Fibroblast of the aortic adventitia (primary cell): ENCODE results near the gene EFCAB9. TPM values are rescaled to one million over a fixed set of nuclear protein-coding genes. Genes with fewer than 3 reads are reported as not detected.
A peak's percentile ranks its signal among the peaks of the same experiment; 100 is the strongest.

Source experiments
- DNase-seq: peaks from one replicate; pipeline ENCODE4 v3.0.0-alpha.2; 2010; ENCODE audit warnings: low read depth
- H3K4me3 ChIP-seq: 2 replicates; pipeline ENCODE4 v1.5.1; 2011; ENCODE audit warnings: low read depth, mild to moderate bottlenecking, control low read depth, low read length, moderate library complexity
- total RNA-seq: library from RNA; depleted of rRNA; stranded (reverse); fragments of >200 nt; gene quantifications from 2 replicates; pipeline ENCODE4 v1.2.3, GENCODE V29; 2012; ENCODE audit warnings: low replicate concordance
- TF ChIP-seq, protein P1 (sequence below): IDR thresholded peaks from 2 replicates; pipeline ENCODE4 v1.5.1; 2011; ENCODE audit warnings: mild to moderate bottlenecking, low read length, control low read depth, inconsistent platforms; ENCODE audit not compliant: insufficient read depth

Gene EFCAB9
- total RNA-seq, 1 donor, result not detected

DNA sequence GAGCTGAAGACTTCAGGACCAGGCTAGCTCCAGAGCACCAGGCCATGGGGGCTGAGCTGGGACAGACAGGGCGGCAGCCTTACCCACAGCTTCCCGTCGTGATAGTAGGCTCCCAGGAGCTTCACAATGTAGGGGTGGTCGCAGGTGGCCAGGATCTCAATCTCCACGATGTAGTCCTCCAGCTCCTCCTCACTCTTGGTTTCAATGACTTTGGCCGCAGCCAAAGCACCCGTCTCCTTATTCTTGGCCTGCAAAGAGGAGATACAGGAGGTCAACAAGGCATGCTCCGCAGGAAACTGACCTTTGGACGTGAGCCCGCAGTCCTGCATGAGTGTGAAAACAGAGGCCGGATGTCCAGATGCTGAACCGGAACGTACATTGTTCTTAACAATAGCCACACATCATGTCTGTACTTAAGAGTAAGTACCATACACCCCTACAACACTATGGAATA, 37.4 kb upstream of the EFCAB9 start:
- H3K4me3 ChIP-seq, result no peak overlapping the region
- DNase-seq, result no peak
- TF ChIP-seq, protein P1, sequence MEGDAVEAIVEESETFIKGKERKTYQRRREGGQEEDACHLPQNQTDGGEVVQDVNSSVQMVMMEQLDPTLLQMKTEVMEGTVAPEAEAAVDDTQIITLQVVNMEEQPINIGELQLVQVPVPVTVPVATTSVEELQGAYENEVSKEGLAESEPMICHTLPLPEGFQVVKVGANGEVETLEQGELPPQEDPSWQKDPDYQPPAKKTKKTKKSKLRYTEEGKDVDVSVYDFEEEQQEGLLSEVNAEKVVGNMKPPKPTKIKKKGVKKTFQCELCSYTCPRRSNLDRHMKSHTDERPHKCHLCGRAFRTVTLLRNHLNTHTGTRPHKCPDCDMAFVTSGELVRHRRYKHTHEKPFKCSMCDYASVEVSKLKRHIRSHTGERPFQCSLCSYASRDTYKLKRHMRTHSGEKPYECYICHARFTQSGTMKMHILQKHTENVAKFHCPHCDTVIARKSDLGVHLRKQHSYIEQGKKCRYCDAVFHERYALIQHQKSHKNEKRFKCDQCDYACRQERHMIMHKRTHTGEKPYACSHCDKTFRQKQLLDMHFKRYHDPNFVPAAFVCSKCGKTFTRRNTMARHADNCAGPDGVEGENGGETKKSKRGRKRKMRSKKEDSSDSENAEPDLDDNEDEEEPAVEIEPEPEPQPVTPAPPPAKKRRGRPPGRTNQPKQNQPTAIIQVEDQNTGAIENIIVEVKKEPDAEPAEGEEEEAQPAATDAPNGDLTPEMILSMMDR, result no peak

DNA sequence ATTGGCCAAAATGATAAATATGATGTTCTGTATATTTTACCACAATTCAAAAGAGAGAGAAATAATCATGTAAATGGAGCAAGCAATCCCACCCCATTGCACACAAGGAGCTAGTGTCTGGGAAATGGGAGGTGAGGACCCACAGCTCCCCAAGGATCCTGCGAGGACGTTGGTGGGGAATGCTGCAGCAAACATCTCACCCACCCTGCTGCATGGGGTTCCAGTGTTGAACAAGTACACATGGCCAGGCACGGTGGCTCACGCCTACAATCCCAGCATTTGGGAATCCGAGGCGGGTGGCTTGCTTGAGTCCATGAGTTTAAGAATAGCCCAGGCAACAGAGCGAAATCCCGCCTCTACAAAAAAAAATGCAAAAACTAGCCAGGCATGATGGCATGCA, 35.0 kb upstream of the EFCAB9 start:
- no peak for DNase-seq
- H3K4me3 ChIP-seq, result no peak overlapping the region
- TF ChIP-seq, protein P1, result no peak

DNA sequence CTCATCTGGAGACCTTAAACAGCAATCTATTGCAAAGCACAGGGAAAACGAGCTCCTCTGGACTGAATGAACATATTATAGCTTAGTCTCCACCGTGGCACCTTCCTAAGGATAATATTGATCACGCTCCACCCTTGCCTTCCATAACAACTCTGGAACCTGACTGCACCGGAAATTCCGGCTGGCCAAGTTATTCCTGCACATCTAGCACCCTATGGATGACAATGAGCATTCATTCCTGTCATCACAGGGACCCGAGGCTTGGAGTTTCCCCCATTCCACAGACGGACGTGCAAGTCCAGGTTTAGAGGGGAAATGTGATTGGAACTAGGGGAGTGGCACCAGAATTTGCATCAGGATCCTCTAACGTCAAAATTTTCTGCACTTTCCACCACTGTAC, 33.5 kb upstream of the EFCAB9 start:
- no peak for DNase-seq
- TF ChIP-seq, protein P1, result no peak
- no peak overlapping the region for H3K4me3 ChIP-seq

DNA sequence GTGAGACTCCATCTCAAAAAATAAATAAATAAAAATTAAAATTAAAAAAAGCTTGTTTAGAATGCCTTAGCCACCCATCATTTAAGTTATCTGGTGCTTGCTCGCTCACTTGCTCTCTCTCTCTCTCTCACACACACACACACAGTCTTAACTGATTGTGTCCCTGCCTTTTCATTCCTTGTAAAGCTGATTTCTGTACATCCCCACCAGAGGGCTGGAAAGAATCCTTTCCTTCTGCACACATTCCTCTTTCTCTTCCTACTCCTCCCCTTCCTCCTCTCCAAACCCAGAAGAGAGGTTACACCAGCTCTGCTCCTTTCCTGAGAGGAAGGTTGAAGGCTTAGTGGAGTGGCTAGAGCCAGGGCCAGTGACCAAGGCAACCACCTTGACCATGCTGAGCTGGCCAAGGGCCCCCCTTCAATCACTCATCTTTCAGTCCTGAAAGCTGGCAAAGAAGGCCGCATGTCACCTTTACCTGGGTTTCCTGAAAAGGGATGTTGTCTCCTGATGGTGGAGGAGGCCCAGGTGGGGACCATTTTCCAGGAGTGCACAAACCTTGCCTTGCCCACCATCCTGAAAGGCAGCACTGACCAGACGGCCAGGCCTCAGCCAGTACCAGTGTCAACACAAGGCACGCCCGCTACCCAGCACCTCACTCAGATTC, 31.5 kb upstream of the EFCAB9 start:
- TF ChIP-seq, protein P1, result peak; percentile 25

DNA sequence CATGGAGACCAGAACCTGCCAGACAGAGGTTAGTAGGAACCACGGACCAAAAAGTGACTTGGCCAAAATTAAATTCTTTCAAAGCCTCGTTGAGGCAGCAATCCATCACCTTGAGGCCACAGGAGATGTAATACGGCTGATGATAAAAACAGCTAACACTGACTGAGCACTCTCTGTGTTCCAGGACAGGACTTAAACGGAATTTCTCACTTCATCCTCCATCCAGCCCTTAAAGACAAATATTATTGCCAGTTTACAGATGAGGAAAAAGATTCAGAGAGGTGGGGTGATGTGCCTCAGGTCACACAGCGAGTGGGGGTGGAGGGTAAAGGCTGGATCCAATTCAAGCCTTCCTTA, 31.0 kb upstream of the EFCAB9 start:
- TF ChIP-seq, protein P1, result no peak
- H3K4me3 ChIP-seq, result no peak overlapping the region
- no peak for DNase-seq

More for the DNA sequence above, 31.5 kb upstream of the EFCAB9 start:
- DNase-seq, result peak; percentile 53
- no peak overlapping the region for H3K4me3 ChIP-seq

DNA sequence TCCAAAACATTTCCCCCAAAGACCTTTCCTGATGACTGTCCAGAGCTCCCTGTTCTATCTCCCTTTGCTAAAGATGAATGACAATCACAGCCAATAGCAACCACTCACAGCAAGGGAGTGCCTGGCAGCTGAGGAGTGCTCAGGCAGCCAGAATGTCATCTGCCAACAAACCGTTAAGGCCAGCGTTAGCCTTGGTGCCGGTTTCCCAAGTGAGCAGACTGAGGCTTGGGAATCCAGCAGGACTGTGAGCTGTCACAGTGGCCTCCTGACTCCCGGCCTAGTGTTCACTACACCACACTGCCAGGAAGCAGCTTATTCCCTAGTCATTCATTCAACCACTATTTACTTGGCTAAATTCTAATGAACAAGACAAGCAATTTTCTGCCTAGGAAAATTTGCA, 30.6 kb upstream of the EFCAB9 start:
- DNase-seq, result peak; percentile 11
- TF ChIP-seq, protein P1, result no peak
- no peak overlapping the region for H3K4me3 ChIP-seq

DNA sequence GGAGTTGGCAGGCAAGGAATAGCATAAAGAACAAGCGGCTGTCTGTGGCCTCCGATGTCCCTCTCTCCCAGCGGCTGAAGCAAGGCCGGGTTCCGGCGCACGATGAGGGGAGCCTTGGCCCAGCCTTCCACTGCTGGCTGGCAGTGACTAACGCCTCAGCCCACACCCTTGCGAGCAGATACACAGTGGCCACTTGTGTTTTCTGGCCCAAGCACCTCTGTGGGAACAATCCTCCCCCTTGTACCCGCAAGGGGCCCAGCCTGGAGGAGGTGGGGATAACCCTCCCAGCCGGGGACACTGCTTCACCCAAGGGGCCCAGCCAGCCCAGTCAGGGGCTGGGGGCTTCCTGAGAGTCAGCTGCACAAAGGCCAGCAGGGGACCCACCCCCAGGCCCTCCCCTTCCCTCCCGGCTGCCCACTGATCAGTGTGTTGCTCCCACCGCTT, 29.2 kb upstream of the EFCAB9 start:
- peak; percentile 37 for DNase-seq
- TF ChIP-seq, protein P1, result no peak
- H3K4me3 ChIP-seq, result no peak overlapping the region
